ENCODE results near the gene SYT9.
"Not testable (repeated sequence)": the region's sequence is repeated elsewhere in the genome, so short reads cannot be mapped to it uniquely, and the experiment has no call there.

Gene SYT9

DNA sequence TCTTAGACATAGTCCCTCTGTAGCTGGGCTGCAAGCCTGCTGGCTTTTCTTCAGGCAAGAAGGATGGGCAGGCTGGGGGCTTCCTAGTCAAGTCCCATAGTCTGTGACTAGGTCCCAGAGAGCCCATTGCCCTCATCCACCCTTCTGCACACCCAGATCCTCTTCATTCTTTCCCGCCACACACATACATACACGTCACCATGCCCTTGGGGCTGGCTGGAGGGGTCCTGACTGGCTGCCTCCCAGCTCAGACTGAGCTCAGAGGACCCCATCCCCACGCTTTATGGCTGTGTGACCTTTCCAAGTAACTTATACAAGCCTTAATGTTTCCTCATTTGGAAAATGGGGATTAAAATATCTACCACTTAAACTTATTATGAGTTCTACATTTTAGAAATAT is 248.5 kb downstream of the SYT9 start:
- no peak for DNase-seq

DNA sequence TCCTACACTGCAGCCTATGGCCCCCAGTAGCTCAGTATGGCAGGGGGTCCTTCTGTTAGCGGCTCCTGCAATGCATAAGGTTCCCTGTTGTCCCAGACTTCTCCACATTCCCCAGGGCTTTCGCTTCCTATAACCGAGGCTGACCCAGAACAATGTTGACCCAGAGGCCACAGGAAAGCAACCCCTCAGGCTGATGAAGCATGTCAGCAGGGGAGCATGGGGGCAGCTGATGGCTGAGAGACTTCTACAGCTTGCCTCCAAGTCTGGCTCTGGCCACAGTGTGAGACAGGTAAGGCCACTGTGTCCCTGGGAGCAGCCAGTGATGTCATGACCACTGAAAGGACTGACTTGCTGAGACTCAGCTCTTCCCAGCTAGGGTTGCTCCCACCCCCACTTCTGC is 249.5 kb downstream of the SYT9 start:
- no peak for DNase-seq

DNA sequence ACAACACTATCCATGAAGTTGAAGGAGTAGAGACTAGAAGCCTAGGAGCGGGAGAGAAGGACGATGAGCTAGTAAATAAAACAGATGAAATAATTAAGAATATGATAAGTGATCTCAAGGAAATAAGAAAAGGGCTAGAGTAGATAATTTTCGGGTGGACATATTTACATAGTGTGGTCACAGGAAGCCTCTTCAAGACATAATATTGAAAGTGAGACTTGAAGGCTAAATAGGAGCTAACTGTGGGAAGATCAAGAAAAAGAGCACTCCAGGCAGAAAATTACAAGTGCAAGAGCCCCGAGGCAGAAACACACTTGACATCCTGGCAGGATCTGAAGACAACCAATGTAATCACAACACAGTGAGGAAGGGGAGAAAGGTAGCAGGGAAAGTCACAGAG is 250.2 kb downstream of the SYT9 start:
- no peak for DNase-seq

- DNase-seq: no peak
These were observed 254.5 kb downstream of the SYT9 start for GRCh38 chr11:7506243-7506642.

GRCh38 chr11:7508087-7508486 is 256.4 kb downstream of the SYT9 start:
- DNase-seq: no peak

- no peak for DNase-seq
These were observed 258.3 kb downstream of the SYT9 start for GRCh38 chr11:7509966-7510365.

DNA sequence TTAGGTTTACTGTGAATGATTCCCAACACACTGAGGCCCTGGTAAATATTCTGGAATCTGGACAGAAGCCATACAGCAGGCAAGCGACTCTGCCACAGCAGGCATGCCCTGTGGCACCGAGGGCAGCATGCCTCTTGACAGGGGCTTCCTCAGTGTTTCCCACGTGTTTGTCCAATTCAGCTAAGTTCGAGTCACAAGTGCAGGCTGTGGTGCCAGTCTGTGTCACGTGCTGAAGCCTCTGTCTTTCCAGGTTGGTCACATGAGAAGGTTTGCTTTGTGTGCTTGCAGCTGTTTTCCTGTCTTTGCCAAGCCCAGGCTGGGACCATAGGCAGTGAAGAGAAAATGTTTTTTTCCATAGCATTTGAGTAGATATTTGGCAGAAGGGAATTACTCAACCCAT is 259.7 kb downstream of the SYT9 start:
- peak in 51 of 56 donors; percentile 10 to 87 (median 56) for DNase-seq

- DNase-seq: peak in 44 of 56 donors; percentile 11 to 78 (median 52)
These were observed 261.0 kb downstream of the SYT9 start for GRCh38 chr11:7512525-7513233.

GRCh38 chr11:7513234-7514098 is 261.8 kb downstream of the SYT9 start, which contains the start of gene PPFIBP2:
TSS of gene PPFIBP2 (plus strand) at chr11:7513999. CDS start at chr11:7549476, 35,477 bp downstream.
- peak in 55 of 56 donors; percentile 44 to 98 (median 80) for DNase-seq

GRCh38 chr11:7514099-7514591 is 262.4 kb downstream of the SYT9 start:
- peak in 17 of 56 donors; percentile 21 to 71 (median 58) for DNase-seq

GRCh38 chr11:7515447-7515886 is 263.8 kb downstream of the SYT9 start:
- no peak for DNase-seq

GRCh38 chr11:7516475-7516874 is 264.8 kb downstream of the SYT9 start:
- DNase-seq: no peak

GRCh38 chr11:7517743-7518142 is 266.0 kb downstream of the SYT9 start:
- not testable (repeated sequence) for DNase-seq
